Panc1 (cell line): ENCODE measurements around the gene ITPR2.

Experiments
- CTCF ChIP-seq: fragments of 450-650 bp; IDR thresholded peaks from 2 replicates; pipeline ENCODE4 v1.5.1; 2017; ENCODE audit warnings: mild to moderate bottlenecking
- POLR2AphosphoS5 ChIP-seq: IDR thresholded peaks from 2 replicates; pipeline ENCODE4 v1.6.1; 2012; ENCODE audit warnings: mild to moderate bottlenecking, low read depth, low read length, moderate library complexity
- REST ChIP-seq, 2 experiments: IDR thresholded peaks; 2 replicates each; pipeline ENCODE4 v1.6.1; 2011 to 2012; ENCODE audit warnings: low read depth in 2 of 2, control low read depth in 1 of 2, low read length in 1 of 2, mild to moderate bottlenecking in 1 of 2, moderate library complexity in 1 of 2; ENCODE audit not compliant: insufficient read depth in 1 of 2
- SIN3A ChIP-seq: IDR thresholded peaks from 2 replicates; pipeline ENCODE4 v1.6.1; 2012; ENCODE audit warnings: low read depth, mild to moderate bottlenecking, low read length, moderate library complexity, borderline replicate concordance; ENCODE audit not compliant: insufficient read depth
- TCF7L2 ChIP-seq: IDR thresholded peaks from 2 replicates; pipeline ENCODE4 v1.6.1; 2011; ENCODE audit warnings: mild to moderate bottlenecking, low read depth, low read length, inconsistent platforms

GRCh38 chr12:26783131-26783526 lies 49.9 kb downstream of the ITPR2 start:
- no peak for TF ChIP-seq CTCF
- no peak for TF ChIP-seq REST (IDR thresholded peaks at IDR 0.05; ENCODE audit: insufficient read depth in 1 of 2, low read depth in 2 of 2, low read length in 1 of 2)
- no peak for TF ChIP-seq POLR2AphosphoS5
- no peak for TF ChIP-seq TCF7L2
- no peak for TF ChIP-seq SIN3A
